ENCODE results near the gene MEAF6.
A peak's percentile ranks its signal among the peaks of the same experiment; 100 is the strongest.

The MEAF6 gene

GRCh38 chr1:37484325-37485051, 30.1 kb downstream of the MEAF6 start:
- no peak for DNase-seq (ENCODE audit: low spot score)

GRCh38 chr1:37483785-37484184, 30.8 kb downstream of the MEAF6 start:
- no peak for DNase-seq (ENCODE audit: low spot score)

GRCh38 chr1:37482796-37483744, 31.5 kb downstream of the MEAF6 start:
- no peak for DNase-seq (ENCODE audit: low spot score)

GRCh38 chr1:37482004-37482785, 32.4 kb downstream of the MEAF6 start:
- DNase-seq (ENCODE audit: low spot score): no peak

- no peak for DNase-seq (ENCODE audit: low spot score)
These were observed 33.1 kb downstream of the MEAF6 start for GRCh38 chr1:37481289-37482003.

- DNase-seq (ENCODE audit: low spot score): no peak
These were observed 33.8 kb downstream of the MEAF6 start for GRCh38 chr1:37480581-37481288.

GRCh38 chr1:37480125-37480466, 34.5 kb downstream of the MEAF6 start:
- no peak for DNase-seq (ENCODE audit: low spot score)

GRCh38 chr1:37479255-37480124, 35.1 kb downstream of the MEAF6 start:
- peak; percentile 76 for DNase-seq (ENCODE audit: low spot score)

- no peak for DNase-seq (ENCODE audit: low spot score)
These were observed 35.7 kb downstream of the MEAF6 start for GRCh38 chr1:37478890-37479254.

- DNase-seq (ENCODE audit: low spot score): no peak
These were observed 36.1 kb downstream of the MEAF6 start for GRCh38 chr1:37478451-37478881.

- no peak for DNase-seq (ENCODE audit: low spot score)
These were observed 36.6 kb downstream of the MEAF6 start for GRCh38 chr1:37477946-37478345.

GRCh38 chr1:37477198-37477931, 37.2 kb downstream of the MEAF6 start:
- DNase-seq (ENCODE audit: low spot score): no peak

GRCh38 chr1:37476460-37477197, 37.9 kb downstream of the MEAF6 start:
- no peak for DNase-seq (ENCODE audit: low spot score)

GRCh38 chr1:37476087-37476452, 38.5 kb downstream of the MEAF6 start:
- DNase-seq (ENCODE audit: low spot score): no peak

GRCh38 chr1:37475380-37476086, 39.0 kb downstream of the MEAF6 start:
- no peak for DNase-seq (ENCODE audit: low spot score)

- no peak for DNase-seq (ENCODE audit: low spot score)
These were observed 39.7 kb downstream of the MEAF6 start for GRCh38 chr1:37474697-37475379.

GRCh38 chr1:37474046-37474696, 40.4 kb downstream of the MEAF6 start, which contains the start of gene ZC3H12A:
Gene ZC3H12A, plus strand, starts transcription at chr1:37474580. Its CDS starts 917 bp downstream, at chr1:37475497.
- DNase-seq (ENCODE audit: low spot score): peak; percentile 90
